Neuron (in vitro differentiated cells): ENCODE results near the gene DHRS7.

Experiments used
- H2AFZ ChIP-seq: one replicate; pipeline ENCODE4 v1.6.1; 2013; ENCODE audit warnings: low read depth, mild to moderate bottlenecking, inconsistent platforms, low read length, moderate library complexity
- H3K27me3 ChIP-seq: one replicate; pipeline ENCODE4 v1.6.1; 2013; ENCODE audit warnings: low read length; ENCODE audit not compliant: insufficient read depth
- H3K36me3 ChIP-seq: one replicate; pipeline ENCODE4 v1.6.1; 2013; ENCODE audit warnings: low read length; ENCODE audit not compliant: insufficient read depth
- H3K4me1 ChIP-seq: one replicate; pipeline ENCODE4 v1.6.1; 2013; ENCODE audit warnings: low read length; ENCODE audit not compliant: insufficient read depth
- H3K4me3 ChIP-seq: 2 replicates; pipeline ENCODE4 v1.5.1; 2013; ENCODE audit warnings: mild to moderate bottlenecking, low read length, moderate library complexity
- H3K9me3 ChIP-seq: one replicate; pipeline ENCODE4 v1.6.1; 2013; ENCODE audit warnings: low read length

Gene DHRS7

GRCh38 chr14:60178164-60178563 is 13.0 kb upstream of the DHRS7 start:
- Histone ChIP-seq H3K4me1 (no peaks in the 10 kb centered on the region), H3K4me3 (no peak overlapping the region), H3K9me3 (no peaks in the 10 kb centered on the region), H3K27me3 (no peaks in the 10 kb centered on the region), H2AFZ (no peak overlapping the region), H3K36me3 (no peaks in the 10 kb centered on the region)

- no peaks in the 10 kb centered on the region for H3K4me1 ChIP-seq
- H2AFZ ChIP-seq: no peak overlapping the region
- no peaks in the 10 kb centered on the region for H3K36me3 ChIP-seq
- no peaks in the 10 kb centered on the region for H3K9me3 ChIP-seq
- H3K27me3 ChIP-seq: no peaks in the 10 kb centered on the region
- no peak overlapping the region for H3K4me3 ChIP-seq
These were observed 10.2 kb upstream of the DHRS7 start for GRCh38 chr14:60175255-60175902.

GRCh38 chr14:60174352-60175254 is 9.4 kb upstream of the DHRS7 start:
- H3K9me3 ChIP-seq: no peaks in the 10 kb centered on the region
- H2AFZ ChIP-seq: no peak overlapping the region
- H3K36me3 ChIP-seq: no peaks in the 10 kb centered on the region
- H3K4me3 ChIP-seq: no peak overlapping the region
- H3K4me1 ChIP-seq: no peaks in the 10 kb centered on the region
- no peaks in the 10 kb centered on the region for H3K27me3 ChIP-seq

GRCh38 chr14:60171690-60172089 is 6.5 kb upstream of the DHRS7 start:
- Histone ChIP-seq H3K36me3 (no peaks in the 10 kb centered on the region), H3K4me1 (no peaks in the 10 kb centered on the region), H2AFZ (no peak overlapping the region), H3K4me3 (no peak overlapping the region), H3K9me3 (no peaks in the 10 kb centered on the region), H3K27me3 (no peaks in the 10 kb centered on the region)

- Histone ChIP-seq H3K36me3 (no peaks in the 10 kb centered on the region), H3K4me3 (no peak overlapping the region)
These were observed 5.8 kb upstream of the DHRS7 start for GRCh38 chr14:60170948-60171347.

GRCh38 chr14:60169722-60170121 is 4.5 kb upstream of the DHRS7 start:
- Histone ChIP-seq H2AFZ (no peak overlapping the region), H3K27me3 (no peaks in the 10 kb centered on the region), H3K9me3 (no peaks in the 10 kb centered on the region), H3K4me1 (peaks cover 7% of the 10 kb centered on the region), H3K36me3 (no peaks in the 10 kb centered on the region), H3K4me3 (no peak overlapping the region)

More at GRCh38 chr14:60170948-60171347, 5.8 kb upstream of the DHRS7 start:
- Histone ChIP-seq H2AFZ (no peak overlapping the region), H3K9me3 (no peaks in the 10 kb centered on the region), H3K27me3 (no peaks in the 10 kb centered on the region), H3K4me1 (peaks cover 3% of the 10 kb centered on the region)

- H3K36me3 ChIP-seq: no peaks in the 10 kb centered on the region
- H3K4me3 ChIP-seq: no peak overlapping the region
These were observed 944 bp upstream of the DHRS7 start for GRCh38 chr14:60166142-60166541.

GRCh38 chr14:60165547-60165876 is 314 bp upstream of the DHRS7 start:
- Histone ChIP-seq H2AFZ (peak overlapping the region; percentile 98), H3K4me3 (peak overlapping the region; percentile 91), H3K36me3 (peaks cover 3% of the 10 kb centered on the region)

More at GRCh38 chr14:60166142-60166541, 944 bp upstream of the DHRS7 start:
- Histone ChIP-seq H3K9me3 (no peaks in the 10 kb centered on the region), H3K27me3 (no peaks in the 10 kb centered on the region), H3K4me1 (peaks cover 11% of the 10 kb centered on the region), H2AFZ (peak overlapping the region; percentile 98)

GRCh38 chr14:60164404-60164711 is 840 bp downstream of the DHRS7 start:
- Histone ChIP-seq H3K27me3 (no peaks in the 10 kb centered on the region), H3K36me3 (peaks cover 3% of the 10 kb centered on the region), H2AFZ (peak overlapping the region; percentile 98)

More at GRCh38 chr14:60165547-60165876, 314 bp upstream of the DHRS7 start:
- Histone ChIP-seq H3K4me1 (peaks cover 11% of the 10 kb centered on the region), H3K27me3 (no peaks in the 10 kb centered on the region), H3K9me3 (no peaks in the 10 kb centered on the region)

GRCh38 chr14:60163693-60164092 is 1.5 kb downstream of the DHRS7 start:
- peaks cover 3% of the 10 kb centered on the region for H3K36me3 ChIP-seq
- peaks cover 15% of the 10 kb centered on the region for H3K4me1 ChIP-seq
- H3K27me3 ChIP-seq: no peaks in the 10 kb centered on the region
- peak overlapping the region; percentile 91 for H3K4me3 ChIP-seq
- H2AFZ ChIP-seq: peak overlapping the region; percentile 98
- no peaks in the 10 kb centered on the region for H3K9me3 ChIP-seq

More at GRCh38 chr14:60164404-60164711, 840 bp downstream of the DHRS7 start:
- peaks cover 13% of the 10 kb centered on the region for H3K4me1 ChIP-seq
- peak overlapping the region; percentile 91 for H3K4me3 ChIP-seq
- no peaks in the 10 kb centered on the region for H3K9me3 ChIP-seq

GRCh38 chr14:60161196-60162107 is 3.7 kb downstream of the DHRS7 start:
- Histone ChIP-seq H3K36me3 (peaks cover 6% of the 10 kb centered on the region), H3K27me3 (no peaks in the 10 kb centered on the region), H3K4me1 (peaks cover 15% of the 10 kb centered on the region), H3K4me3 (no peak overlapping the region), H3K9me3 (no peaks in the 10 kb centered on the region), H2AFZ (no peak overlapping the region)

GRCh38 chr14:60160422-60160821 is 4.8 kb downstream of the DHRS7 start:
- H3K4me1 ChIP-seq: peaks cover 8% of the 10 kb centered on the region
- H3K27me3 ChIP-seq: no peaks in the 10 kb centered on the region
- no peaks in the 10 kb centered on the region for H3K9me3 ChIP-seq
- H2AFZ ChIP-seq: no peak overlapping the region
- no peak overlapping the region for H3K4me3 ChIP-seq
- H3K36me3 ChIP-seq: peaks cover 10% of the 10 kb centered on the region

- H2AFZ ChIP-seq: no peak overlapping the region
- H3K4me3 ChIP-seq: no peak overlapping the region
- H3K36me3 ChIP-seq: peaks cover 38% of the 10 kb centered on the region
- no peaks in the 10 kb centered on the region for H3K27me3 ChIP-seq
- H3K4me1 ChIP-seq: peaks cover 4% of the 10 kb centered on the region
- H3K9me3 ChIP-seq: no peaks in the 10 kb centered on the region
These were observed 10.5 kb downstream of the DHRS7 start for GRCh38 chr14:60154671-60155070.
